GM19463 (cell line): ENCODE data around the gene DIP2A.

Source experiments
- ATAC-seq: cut with Tn5 transposase; IDR thresholded peaks from one replicate; pipeline ENCODE4 v1.9.1; 2021; ENCODE audit warnings: mild to moderate bottlenecking, moderate library complexity; ENCODE audit not compliant: unreplicated experiment

Gene DIP2A

GRCh38 chr21:46480466-46480865, 21.8 kb downstream of the DIP2A start:
- ATAC-seq = no peak

GRCh38 chr21:46482225-46482845, 23.6 kb downstream of the DIP2A start:
- ATAC-seq = no peak

GRCh38 chr21:46482846-46483231, 24.1 kb downstream of the DIP2A start:
- no peak for ATAC-seq

GRCh38 chr21:46483300-46484295, 24.9 kb downstream of the DIP2A start:
- ATAC-seq = no peak

GRCh38 chr21:46486481-46487126, 27.9 kb downstream of the DIP2A start:
- no peak for ATAC-seq

- no peak for ATAC-seq
Measured at GRCh38 chr21:46489162-46489663, 30.5 kb downstream of the DIP2A start.

GRCh38 chr21:46489800-46490199, 31.1 kb downstream of the DIP2A start:
- ATAC-seq = no peak

- ATAC-seq = no peak
Measured at GRCh38 chr21:46491553-46491952, 32.9 kb downstream of the DIP2A start.

GRCh38 chr21:46492851-46493250, 34.2 kb downstream of the DIP2A start:
- no peak for ATAC-seq

GRCh38 chr21:46493828-46494227, 35.1 kb downstream of the DIP2A start:
- no peak for ATAC-seq

GRCh38 chr21:46498335-46499050, 39.8 kb downstream of the DIP2A start:
- ATAC-seq = no peak

- ATAC-seq = no peak
Measured at GRCh38 chr21:46500224-46500861, 41.7 kb downstream of the DIP2A start.

- ATAC-seq = no peak
Measured at GRCh38 chr21:46503922-46504550, 45.3 kb downstream of the DIP2A start.

GRCh38 chr21:46504666-46505065, 46.0 kb downstream of the DIP2A start:
- ATAC-seq = no peak

GRCh38 chr21:46507562-46507961, 48.9 kb downstream of the DIP2A start:
- ATAC-seq = no peak

- ATAC-seq = no peak
Measured at GRCh38 chr21:46509741-46510502, 51.2 kb downstream of the DIP2A start.

GRCh38 chr21:46515109-46515508, 56.4 kb downstream of the DIP2A start:
- no peak for ATAC-seq

GRCh38 chr21:46516068-46516467, 57.4 kb downstream of the DIP2A start:
- ATAC-seq = no peak

GRCh38 chr21:46517361-46517760, 58.7 kb downstream of the DIP2A start:
- ATAC-seq = no peak
